Nephron (organoid): ENCODE results near the gene MYO1H.

Experiments used
- H3K27ac Mint-ChIP-seq, 3 experiments: 2 replicates each; pipeline ENCODE4 v1.8.0; 2020; ENCODE audit warnings: mixed read lengths in 3 of 3, mild to moderate bottlenecking in 2 of 3, moderate library complexity in 1 of 3
- H3K27me3 Mint-ChIP-seq: 2 replicates; pipeline ENCODE4 v1.8.0; 2021; ENCODE audit warnings: low read depth, mild to moderate bottlenecking, moderate library complexity, mixed read lengths
- H3K36me3 Mint-ChIP-seq: 2 replicates; pipeline ENCODE4 v1.8.0; 2020; ENCODE audit warnings: low read depth, mixed read lengths
- H3K4me1 Mint-ChIP-seq: 2 replicates; pipeline ENCODE4 v1.8.0; 2020; ENCODE audit warnings: mixed read lengths
- H3K4me3 Mint-ChIP-seq, 3 experiments: 2 replicates each; pipeline ENCODE4 v1.8.0; 2020; ENCODE audit warnings: mild to moderate bottlenecking in 3 of 3, mixed read lengths in 3 of 3, moderate library complexity in 2 of 3
- H3K9me3 Mint-ChIP-seq: 2 replicates; pipeline ENCODE4 v1.8.0; 2020; ENCODE audit warnings: mixed read lengths
- CTCF ChIP-seq, 3 experiments: fragments of 200-600 bp; sonication (generic); IDR thresholded peaks; one replicate each; pipeline ENCODE4 v1.5.0; 2021; ENCODE audit warnings: antibody characterized with exemption in 3 of 3; ENCODE audit not compliant: unreplicated experiment in 3 of 3

The MYO1H gene

GRCh38 chr12:109488051-109488665 lies 140.5 kb downstream of the MYO1H start:
- Mint-ChIP-seq H3K36me3 (peaks cover 61% of the 10 kb centered on the region), H3K4me1 (no peaks in the 10 kb centered on the region), H3K4me3 (no peak overlapping the region), H3K27ac (no peak overlapping the region), H3K9me3 (no peaks in the 10 kb centered on the region), H3K27me3 (no peaks in the 10 kb centered on the region)
- no peak for TF ChIP-seq CTCF (IDR thresholded peaks at IDR 0.05; ENCODE audit: unreplicated experiment in 3 of 3)

- Mint-ChIP-seq H3K4me3 (no peak overlapping the region), H3K4me1 (no peaks in the 10 kb centered on the region), H3K36me3 (peaks cover 62% of the 10 kb centered on the region), H3K9me3 (no peaks in the 10 kb centered on the region), H3K27ac (no peak overlapping the region), H3K27me3 (no peaks in the 10 kb centered on the region)
- no peak for TF ChIP-seq CTCF (IDR thresholded peaks at IDR 0.05; ENCODE audit: unreplicated experiment in 3 of 3)
These were observed 141.6 kb downstream of the MYO1H start for GRCh38 chr12:109489016-109489954.

- Mint-ChIP-seq H3K4me1 (no peaks in the 10 kb centered on the region), H3K9me3 (no peaks in the 10 kb centered on the region), H3K4me3 (no peak overlapping the region), H3K27me3 (no peaks in the 10 kb centered on the region), H3K27ac (no peak overlapping the region), H3K36me3 (peaks cover 63% of the 10 kb centered on the region)
- TF ChIP-seq CTCF (IDR thresholded peaks at IDR 0.05; ENCODE audit: unreplicated experiment in 3 of 3) = no peak
These were observed 142.4 kb downstream of the MYO1H start for GRCh38 chr12:109489955-109490565.

GRCh38 chr12:109491671-109492070 lies 144.0 kb downstream of the MYO1H start:
- no peak overlapping the region for H3K4me3 Mint-ChIP-seq
- no peaks in the 10 kb centered on the region for H3K27me3 Mint-ChIP-seq
- TF ChIP-seq CTCF (IDR thresholded peaks at IDR 0.05; ENCODE audit: unreplicated experiment in 3 of 3) = no peak
- H3K36me3 Mint-ChIP-seq = peaks cover 66% of the 10 kb centered on the region
- H3K4me1 Mint-ChIP-seq = no peaks in the 10 kb centered on the region
- no peak overlapping the region for H3K27ac Mint-ChIP-seq
- H3K9me3 Mint-ChIP-seq = no peaks in the 10 kb centered on the region

GRCh38 chr12:109492371-109492770 lies 144.7 kb downstream of the MYO1H start:
- no peak for TF ChIP-seq CTCF (IDR thresholded peaks at IDR 0.05; ENCODE audit: unreplicated experiment in 3 of 3)
- Mint-ChIP-seq H3K36me3 (peaks cover 62% of the 10 kb centered on the region), H3K27me3 (no peaks in the 10 kb centered on the region), H3K4me3 (no peak overlapping the region), H3K4me1 (no peaks in the 10 kb centered on the region), H3K9me3 (no peaks in the 10 kb centered on the region), H3K27ac (no peak overlapping the region)
